Stimulated activated CD4-positive, alpha-beta T cell treated with anti-CD3 and anti-CD28 coated beads, Interleukin-12 subunit alpha, Interleukin-12 subunit beta, amount 100 ng/mL, for 48 hours (primary cell): Measurements from ENCODE around the gene NEU4.
"Not testable (repeated sequence)": the region's sequence is repeated elsewhere in the genome, so short reads cannot be mapped to it uniquely, and the experiment has no call there.

Source experiments
- DNase-seq, 3 donors: peaks; one replicate each; pipeline ENCODE4 v3.0.0-alpha.2; 2020; ENCODE audit warnings: low read depth in 2 of 3, low spot score in 1 of 3

Gene NEU4, protein sequence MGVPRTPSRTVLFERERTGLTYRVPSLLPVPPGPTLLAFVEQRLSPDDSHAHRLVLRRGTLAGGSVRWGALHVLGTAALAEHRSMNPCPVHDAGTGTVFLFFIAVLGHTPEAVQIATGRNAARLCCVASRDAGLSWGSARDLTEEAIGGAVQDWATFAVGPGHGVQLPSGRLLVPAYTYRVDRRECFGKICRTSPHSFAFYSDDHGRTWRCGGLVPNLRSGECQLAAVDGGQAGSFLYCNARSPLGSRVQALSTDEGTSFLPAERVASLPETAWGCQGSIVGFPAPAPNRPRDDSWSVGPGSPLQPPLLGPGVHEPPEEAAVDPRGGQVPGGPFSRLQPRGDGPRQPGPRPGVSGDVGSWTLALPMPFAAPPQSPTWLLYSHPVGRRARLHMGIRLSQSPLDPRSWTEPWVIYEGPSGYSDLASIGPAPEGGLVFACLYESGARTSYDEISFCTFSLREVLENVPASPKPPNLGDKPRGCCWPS

DNA sequence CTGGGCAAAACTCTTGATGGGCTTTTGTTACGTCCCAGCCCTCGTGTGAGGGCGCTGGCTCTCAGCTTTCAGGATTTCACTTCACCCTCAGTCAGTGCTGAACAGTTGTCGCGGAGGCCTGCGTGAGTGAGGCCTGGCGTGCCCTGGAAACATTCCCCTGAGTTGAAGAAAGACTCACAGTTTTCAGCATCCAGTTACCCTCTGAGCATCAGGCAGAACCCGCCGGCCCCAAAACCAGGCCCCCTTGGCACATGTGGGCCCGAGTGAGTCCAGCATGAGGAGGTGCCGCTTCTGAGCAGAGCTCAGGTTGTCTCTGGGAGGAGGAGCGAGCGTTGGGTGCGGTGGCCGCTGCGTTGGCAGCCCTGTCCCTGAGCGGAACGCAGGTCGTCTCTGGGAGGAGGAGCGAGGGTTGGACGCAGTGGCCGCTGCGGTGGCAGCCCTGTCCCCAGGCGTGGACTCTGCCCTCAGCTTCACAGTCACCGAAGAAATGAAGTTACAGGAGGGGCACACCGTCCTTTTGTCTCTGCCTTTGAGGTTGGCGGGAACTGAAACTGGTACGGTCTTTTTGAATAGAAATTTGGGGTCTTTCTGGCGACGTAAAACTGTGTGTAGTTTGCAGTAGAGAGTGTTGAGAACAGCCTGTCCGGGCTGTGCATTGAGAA, at the start of gene NEU4:
TSS of gene NEU4 (plus strand) at position 473 of the 662 bp plus-strand sequence. CDS start 5,292 bp downstream, outside the sequence.
- DNase-seq, result no peak

DNA sequence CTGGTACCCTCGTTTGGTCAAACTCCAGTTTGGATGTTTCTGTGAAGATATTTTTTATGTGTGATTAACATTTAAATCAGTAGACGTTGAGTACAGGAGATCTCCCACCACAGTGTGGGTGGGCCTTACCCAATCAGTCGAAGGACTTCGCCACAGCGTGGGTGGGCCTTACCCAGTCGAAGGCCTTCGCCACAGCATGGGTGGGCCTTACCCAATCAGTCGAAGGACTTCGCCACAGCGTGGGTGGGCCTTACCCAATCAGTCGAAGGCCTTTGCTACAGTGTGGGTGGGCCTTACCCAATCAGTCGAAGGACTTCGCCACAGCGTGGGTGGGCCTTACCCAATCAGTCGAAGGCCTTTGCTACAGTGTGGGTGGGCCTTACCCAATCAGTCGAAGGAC, 49.1 kb upstream of the NEU4 start:
- not testable (repeated sequence) for DNase-seq

DNA sequence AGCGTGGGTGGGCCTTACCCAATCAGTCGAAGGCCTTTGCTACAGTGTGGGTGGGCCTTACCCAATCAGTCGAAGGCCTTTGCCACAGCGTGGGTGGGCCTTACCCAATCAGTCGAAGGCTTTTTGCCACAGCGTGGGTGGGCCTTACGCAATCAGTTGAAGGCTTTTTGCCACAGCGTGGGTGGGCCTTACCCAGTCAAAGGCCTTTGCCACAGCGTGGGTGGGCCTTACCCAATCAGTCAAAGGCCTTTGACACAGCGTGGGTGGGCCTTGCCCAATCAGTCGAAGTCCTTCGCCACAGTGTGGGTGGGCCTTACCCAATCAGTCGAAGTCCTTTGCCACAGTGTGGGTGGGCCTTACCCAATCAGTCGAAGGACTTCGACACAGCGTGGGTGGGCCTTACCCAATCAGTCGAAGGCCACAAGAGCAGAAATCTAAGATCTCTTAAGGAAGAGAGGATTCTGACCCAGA, 48.7 kb upstream of the NEU4 start:
- DNase-seq, result no peak

DNA sequence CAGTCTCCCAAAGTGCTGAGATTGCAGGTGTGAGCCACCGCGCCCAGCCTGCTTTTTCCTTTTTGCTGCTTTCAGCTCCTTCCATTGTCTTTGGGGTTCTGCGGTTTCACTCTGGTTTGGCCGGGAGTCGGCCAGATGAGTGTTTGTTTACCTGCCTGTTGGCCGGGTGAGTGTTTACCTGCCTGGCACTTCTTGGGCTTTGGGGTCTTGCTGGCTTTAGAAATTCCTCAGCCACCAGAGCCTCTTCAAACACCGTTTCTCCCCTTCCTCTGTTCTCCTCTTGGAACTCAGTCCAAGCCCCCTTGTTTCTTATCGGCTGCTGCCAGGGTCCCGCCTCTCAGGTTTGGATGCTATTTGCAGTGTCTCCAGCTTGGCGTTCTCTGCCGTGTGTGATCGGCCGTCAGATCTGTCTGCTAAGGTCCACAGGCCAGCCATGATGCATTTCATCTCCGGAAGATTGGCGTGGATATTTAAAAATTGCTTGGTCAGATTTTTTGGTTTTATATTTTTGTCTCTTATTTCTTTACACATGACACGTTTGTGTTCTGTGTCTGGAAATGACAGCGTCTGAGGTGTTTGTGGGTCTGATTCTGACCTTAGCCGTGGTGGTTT, 46.6 kb upstream of the NEU4 start:
- no peak for DNase-seq

DNA sequence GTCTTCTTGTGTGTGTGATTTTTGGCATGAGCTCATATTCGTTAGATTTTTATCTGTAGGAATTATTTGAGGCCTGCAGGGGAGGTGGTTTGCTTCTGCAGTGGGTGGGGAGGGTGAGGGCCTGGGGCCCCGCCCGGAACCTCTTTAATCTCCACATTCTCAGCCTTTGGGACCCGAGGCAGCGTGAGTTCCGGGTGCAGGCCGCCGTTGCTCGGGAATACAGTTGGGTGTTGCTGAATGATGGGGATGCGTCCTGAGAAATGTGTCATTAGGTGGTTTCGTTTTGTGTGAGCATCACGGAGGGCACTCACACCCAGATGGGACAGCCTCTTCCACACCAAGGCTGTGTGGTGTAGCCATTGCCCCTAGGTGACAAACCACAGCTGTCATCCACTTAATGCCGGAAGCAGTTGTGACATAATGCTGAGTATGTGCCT, 46.0 kb upstream of the NEU4 start:
- DNase-seq, result peak in 2 of 3 donors; percentile 37 to 45

DNA sequence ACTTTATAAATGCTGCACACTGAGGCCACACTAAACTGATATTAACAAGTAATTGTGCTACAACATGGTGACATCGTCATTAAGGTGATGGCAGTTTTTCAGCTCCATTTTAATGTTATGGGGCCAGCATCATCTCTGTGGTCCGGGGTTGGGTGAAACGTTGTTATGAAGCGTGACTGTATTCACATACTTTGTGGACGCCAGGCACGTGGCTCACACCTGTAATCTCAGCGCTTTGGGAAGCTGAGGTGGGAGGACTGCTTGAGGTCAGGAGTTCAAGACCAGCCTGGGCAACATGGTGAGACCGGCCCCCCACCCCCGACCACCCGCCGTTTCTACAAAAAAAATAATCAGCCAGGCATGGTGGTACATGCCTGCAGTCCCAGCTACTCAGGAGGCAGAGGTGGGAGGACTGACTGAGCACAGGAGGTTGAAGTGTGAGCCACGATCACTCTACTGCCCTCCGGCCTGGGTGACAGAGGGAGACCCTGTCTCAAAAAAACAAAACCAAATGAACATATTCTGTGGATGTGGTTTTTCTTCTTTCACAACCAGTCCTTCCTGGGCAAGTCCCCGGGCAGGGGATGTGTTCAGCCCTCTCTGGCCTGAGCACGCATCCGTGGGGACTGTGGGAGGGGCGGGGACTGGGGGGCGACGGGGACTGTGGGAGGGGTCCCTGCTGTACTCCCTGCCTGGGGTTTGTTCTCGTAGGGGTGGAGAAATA, 45.3 kb upstream of the NEU4 start:
- DNase-seq, result no peak

DNA sequence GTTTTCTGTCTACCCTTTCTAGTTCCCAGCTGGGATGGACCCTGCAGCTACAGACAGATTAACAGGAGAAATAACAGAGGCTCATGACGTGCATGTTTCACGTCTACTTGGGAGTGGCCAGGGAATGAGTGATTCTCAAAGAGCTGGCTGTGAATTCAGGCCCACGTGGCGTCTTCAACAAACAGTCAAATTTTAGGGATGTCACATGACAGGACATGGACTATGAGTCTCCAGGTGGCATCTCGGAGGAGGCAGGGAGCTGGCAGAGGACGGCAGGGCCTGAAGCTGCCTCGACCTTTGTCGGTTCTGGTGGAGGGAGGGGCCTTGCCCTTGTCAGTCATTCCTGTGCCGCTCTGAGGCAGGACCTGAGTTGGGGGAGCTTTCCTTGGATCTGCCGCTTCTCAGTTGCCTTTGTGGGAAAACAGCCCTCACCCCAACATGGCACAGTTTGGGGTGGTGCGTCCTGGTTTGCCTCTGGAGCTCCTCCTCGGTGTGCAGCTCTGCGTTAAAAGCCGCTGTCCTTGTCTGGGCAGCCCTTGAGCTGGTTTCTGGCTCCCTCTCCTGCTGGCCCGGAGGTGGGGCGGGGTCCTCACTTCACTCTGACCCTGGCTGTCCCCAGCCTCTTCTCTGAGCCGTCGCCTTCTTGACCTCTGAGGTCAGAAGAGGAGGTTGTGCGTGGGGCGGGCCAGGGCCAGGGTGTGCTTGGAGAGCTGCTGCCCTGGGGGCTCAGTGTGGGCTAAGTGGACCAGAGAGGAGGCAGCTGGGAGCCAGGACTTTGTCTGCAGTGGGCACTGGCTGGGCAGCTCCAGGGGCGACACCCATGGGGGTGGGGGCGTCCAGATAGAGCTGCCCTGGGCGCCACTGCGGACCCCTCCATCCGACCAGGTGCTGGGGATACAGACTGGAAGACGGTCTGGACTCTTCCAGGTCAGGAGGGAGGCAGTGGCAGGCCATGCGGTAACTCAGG, 44.4 kb upstream of the NEU4 start:
- DNase-seq, result no peak

DNA sequence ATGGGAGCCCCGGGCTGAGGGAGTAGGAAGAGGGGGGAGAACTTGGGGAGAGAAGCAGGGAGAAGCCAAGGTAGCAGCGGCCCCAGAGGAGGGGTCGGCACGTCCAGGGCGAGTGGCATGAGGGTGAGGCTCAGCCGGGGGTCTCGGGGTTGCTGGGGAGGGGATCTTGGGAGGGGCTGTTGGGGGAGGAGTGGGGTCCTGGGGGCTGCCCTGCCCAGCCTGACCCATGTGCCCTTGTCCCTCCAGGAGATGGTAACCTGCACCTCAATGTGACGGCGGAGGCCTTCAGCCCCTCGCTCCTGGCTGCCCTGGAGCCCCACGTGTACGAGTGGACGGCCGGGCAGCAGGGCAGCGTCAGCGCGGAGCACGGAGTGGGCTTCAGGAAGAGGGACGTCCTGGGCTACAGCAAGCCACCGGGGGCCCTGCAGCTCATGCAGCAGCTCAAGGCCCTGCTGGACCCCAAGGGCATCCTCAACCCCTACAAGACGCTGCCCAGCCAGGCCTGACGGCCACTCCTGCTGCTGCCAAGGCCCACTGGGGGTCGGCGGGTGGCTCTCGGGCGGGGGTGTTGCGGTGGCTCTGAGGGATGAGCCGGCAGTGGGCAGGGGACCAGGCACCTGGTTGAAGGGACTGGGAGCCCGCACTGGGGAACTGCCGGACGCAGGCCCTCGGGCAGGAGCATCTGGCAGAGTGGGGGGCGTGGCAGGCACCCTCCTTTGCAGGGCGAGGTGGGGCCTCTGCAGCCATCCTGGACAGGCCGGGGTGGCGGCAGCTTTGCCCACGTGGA, 41.3 kb upstream of the NEU4 start:
- no peak for DNase-seq

DNA sequence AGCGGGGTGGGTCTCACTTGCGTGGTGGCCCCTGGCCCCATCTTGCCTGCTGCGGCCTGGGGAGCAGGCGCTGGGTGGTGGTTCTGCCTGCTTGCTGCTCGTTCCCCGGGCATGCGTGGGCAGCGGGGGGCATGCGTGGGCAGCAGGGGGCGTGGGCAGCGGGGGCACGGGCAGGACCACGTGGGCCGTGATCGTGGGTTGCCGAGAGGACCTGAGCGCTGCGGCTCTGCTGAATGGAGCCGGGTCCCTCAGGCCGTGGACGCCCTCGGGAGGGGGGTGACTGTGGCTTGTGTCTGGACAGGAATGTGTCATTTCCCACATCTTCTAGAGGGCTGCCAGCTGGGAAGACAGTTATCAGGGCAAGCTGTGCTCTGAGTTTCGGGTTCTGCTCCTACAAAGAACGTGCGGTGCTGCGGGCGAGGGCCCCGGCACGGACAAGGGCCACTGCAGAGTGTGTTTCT, 40.7 kb upstream of the NEU4 start:
- no peak for DNase-seq

DNA sequence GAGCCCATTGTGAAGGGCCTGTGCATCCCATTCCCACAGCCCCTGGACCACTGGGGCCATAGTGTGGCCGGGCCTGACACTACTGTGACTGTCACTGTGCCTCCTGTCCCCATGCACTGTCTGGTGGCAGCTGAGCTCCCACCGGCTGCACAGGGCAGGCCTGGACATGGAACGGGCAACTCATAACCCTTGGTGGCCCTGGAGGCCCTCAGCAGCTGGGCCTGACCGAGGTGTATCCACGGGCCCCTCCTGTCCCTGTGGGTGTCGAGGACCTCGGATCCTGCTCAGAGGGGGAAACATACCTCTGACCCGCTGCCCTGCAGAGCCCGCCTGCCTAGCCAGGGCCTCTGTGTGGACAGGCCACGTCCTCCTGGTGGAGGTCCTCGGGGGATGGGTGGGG, 40.1 kb upstream of the NEU4 start:
- DNase-seq, result no peak

DNA sequence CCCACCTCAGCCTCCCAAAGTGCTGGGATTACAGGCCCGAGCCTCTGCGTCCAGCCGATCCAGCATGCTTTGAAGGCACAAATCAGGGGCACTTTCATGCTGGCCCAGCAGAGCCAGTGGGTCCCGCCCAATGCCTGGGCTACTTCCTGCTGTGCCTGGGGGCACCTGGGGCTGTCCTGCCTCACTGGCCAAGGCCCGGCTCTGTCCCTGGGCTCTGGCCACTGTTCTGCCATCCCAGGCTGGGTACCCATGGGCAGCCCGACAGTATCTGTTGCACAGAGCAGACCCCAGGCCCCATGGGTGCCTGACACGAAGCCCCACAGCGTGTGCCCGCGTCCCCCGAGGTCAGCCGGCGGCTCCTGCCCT, 39.2 kb upstream of the NEU4 start:
- DNase-seq, result no peak

DNA sequence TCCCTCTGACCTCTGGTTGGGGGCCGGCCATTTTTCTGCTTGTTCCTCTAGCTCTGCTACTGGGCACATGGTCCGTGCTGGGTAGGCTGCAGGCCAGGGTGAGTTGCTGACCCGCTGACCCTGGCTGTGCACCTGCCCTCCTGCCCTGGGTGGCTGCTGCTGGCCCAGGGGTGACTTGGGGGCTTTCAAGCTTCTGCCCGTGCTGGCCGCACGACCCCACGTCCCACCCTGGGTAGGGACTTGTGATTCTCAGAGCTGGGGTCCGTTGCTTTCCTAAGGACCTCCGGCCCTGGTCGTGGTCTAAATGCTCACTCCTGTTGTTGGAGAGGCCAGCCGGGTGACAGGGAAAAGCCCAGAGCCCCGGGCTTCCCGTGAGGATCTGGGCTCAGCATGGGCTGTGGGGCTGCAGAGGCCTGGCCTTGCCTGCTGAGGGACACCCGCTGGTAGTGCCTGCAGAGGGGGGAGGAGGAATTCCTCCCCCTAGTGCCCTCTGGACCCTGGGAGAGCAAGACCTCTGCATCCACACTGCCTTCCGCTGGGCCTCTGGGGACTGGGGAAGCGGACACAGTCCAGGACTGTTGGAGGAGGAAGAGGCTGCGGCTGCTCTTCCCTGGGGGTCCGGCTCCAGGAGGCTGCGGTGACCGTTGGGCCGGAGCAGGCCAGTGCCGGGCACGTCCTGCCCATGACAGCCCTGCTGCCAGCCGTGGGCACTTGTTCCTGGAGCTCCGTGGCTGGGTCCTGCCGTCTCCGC, 38.6 kb upstream of the NEU4 start:
- DNase-seq, result no peak

DNA sequence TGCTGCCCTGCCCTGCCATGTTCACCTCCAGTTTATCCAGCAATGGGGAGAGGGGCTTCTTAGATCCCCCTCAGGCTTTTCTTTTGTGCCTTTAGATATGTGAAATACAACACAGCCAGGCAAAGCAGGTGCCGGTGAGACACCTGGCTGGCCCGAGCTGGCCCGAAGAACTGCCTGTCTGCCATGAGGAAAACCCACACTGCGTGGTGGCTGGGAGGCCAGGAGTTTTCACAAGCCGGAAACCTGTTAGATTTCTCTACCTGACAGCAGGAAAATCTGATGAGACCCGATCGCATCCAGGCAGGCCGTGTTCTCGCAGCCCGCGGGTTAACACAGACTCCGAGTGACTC, 38.1 kb upstream of the NEU4 start:
- no peak for DNase-seq

DNA sequence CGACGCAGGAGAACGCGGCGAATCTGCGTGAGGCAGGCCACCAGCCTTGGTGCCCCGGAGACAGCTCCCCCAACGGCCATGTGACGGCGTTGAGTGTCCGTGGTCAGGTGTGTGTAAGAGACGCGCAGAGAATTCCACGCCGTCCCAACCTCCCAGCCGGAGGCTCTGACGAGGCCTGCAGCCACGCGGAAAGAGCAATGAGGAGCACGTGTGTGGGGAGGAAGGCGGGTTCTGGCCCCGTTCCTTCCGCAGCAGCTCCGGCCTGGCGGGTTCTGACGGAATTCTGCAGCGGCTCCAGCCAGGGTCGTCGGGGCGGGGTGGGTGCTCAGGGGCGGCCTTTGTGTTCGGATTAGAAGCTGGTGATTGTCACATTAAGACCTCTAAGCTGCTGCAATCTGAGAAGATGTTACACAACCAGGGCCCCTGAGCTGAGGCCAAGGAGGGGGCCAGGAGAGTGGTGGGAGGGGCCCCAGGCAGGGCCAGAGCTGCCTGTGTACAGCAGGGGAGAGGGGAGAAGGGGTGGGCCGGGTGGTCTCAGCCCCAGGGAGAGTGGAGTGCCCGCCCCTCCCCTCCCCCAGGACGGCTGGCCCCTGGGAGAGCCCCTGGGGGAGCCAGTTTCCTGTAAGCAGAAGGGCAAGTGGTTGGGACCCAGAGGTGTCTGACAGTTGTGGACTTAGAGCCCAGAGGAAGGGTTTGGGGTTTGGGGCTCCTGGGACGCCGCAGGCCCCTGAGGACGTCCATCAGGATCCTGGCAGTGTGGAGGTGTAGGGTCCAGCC, 37.5 kb upstream of the NEU4 start:
- DNase-seq, result no peak

DNA sequence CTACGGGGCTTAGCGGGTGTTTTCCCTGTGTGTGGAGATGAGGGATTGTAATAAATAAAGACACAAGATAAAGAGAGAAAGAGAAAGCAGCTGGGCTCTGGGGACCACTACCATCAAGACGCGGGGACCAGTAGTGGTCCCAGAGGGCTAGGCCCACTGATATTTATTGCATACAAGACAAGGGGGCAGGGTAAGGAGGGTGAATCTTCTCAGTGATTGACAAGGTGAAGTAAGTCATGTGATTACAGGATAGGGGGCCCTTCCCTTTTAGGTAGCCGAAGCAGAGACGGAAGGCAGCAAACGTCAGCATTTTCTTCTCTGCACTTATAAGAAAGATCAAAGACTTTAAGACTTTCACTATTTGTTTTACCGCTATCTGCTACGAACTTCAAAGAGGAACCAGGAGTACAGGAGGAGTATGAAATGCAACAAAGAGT, 36.9 kb upstream of the NEU4 start:
- DNase-seq, result no peak

DNA sequence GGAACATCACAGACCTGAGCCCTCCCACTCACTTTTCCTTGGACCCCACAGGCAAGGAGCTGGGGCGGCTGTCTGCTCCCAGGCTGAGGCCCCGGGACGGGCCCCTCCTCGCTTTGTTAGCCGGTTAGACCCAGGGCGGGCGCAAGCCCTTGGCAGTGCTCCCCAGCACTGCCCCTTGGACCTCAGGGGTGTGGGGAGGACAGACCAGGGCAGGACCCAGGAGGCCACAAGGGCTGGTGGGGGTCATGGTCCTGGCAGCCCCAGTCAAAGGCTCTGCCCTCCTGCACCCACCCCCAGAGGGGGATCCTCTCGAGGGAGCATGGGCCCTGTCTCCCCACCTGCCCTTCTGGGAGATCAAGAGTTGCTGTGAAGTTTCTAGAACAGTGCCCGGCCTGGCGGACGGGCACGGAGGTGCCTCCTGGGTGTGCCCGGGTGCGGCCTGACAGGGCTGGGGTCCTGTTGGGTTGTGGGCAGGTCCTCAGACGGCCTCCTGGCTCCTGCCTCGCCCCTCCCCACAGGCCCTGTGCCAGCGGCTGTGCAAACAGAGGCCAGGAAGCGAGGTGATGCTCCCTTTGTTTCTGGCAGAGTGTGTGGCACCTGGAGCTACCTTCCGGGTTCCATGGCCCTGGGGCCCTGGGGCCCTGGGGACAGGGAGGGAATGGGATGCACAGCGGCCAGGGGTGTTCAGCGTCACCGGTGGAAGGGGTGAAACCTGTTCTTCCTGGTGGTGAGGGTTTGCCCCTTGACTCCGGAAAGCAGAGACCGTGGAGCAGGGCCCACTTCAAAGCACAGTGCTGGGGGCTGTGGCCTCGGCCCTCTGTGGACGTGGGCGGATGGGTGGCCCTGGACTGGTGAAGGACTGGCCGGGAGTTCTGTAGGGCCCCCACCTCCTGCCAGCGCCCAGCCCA, 35.2 kb upstream of the NEU4 start:
- no peak for DNase-seq
